Measurements from ENCODE around the gene ZSCAN22.

GRCh38 chr19:58379246-58379645, 52.5 kb downstream of the ZSCAN22 start:
- no peak for TF ChIP-seq POLR2A (IDR thresholded peaks at IDR 0.05)
- no peak for TF ChIP-seq CTCF (IDR thresholded peaks at IDR 0.05 in 4 of 5, conservative IDR thresholded peaks at IDR 0.05 in 1 of 5)
